Endothelial cell (in vitro differentiated cells): ENCODE measurements around the gene LRTM2. TPM values are rescaled to one million over a fixed set of nuclear protein-coding genes. Genes with fewer than 3 reads are reported as not detected.

Source experiments
- DNase-seq: peaks from one replicate; pipeline ENCODE4 v3.0.0; 2021; ENCODE audit warnings: low spot score
- H3K27ac Mint-ChIP-seq: one replicate; pipeline ENCODE4 v1.8.0; 2021; ENCODE audit warnings: mixed read lengths, inconsistent platforms; ENCODE audit not compliant: unreplicated experiment
- H3K27me3 Mint-ChIP-seq: one replicate; pipeline ENCODE4 v1.8.0; 2021; ENCODE audit warnings: mild to moderate bottlenecking, moderate library complexity, mixed read lengths, inconsistent platforms; ENCODE audit not compliant: unreplicated experiment
- H3K36me3 Mint-ChIP-seq: one replicate; pipeline ENCODE4 v1.8.0; 2021; ENCODE audit warnings: mild to moderate bottlenecking, low read depth, mixed read lengths, inconsistent platforms; ENCODE audit not compliant: unreplicated experiment
- H3K4me1 Mint-ChIP-seq: one replicate; pipeline ENCODE4 v1.8.0; 2021; ENCODE audit warnings: mild to moderate bottlenecking, mixed read lengths, inconsistent platforms; ENCODE audit not compliant: unreplicated experiment
- H3K4me3 Mint-ChIP-seq: one replicate; pipeline ENCODE4 v1.8.0; 2021; ENCODE audit warnings: mild to moderate bottlenecking, mixed read lengths, inconsistent platforms; ENCODE audit not compliant: unreplicated experiment
- H3K9me3 Mint-ChIP-seq: one replicate; pipeline ENCODE4 v1.8.0; 2021; ENCODE audit warnings: mixed read lengths, inconsistent platforms; ENCODE audit not compliant: unreplicated experiment
- total RNA-seq: library from RNA; stranded (reverse); fragmentation: NEBNext Ultra II Directional; extraction: Animal tissue kit (Norgen Biotek cat#: 25700); gene quantifications from one replicate; pipeline ENCODE4 v1.2.1, GENCODE V29; 2021; ENCODE audit not compliant: unreplicated experiment
- TF ChIP-seq, protein P1 (sequence below): fragments of 200-600 bp; sonication (generic); IDR thresholded peaks from one replicate; pipeline ENCODE4 v1.5.0; 2021; ENCODE audit warnings: antibody characterized with exemption; ENCODE audit not compliant: unreplicated experiment

LRTM2 gene
- total RNA-seq, 1 donor from 2014 or later: not detected

- H3K27me3 Mint-ChIP-seq: peaks cover 15% of the 10 kb centered on the region
- no peaks in the 10 kb centered on the region for H3K4me1 Mint-ChIP-seq
- no peak for DNase-seq
- H3K4me3 Mint-ChIP-seq: no peak overlapping the region
- peaks cover 3% of the 10 kb centered on the region for H3K36me3 Mint-ChIP-seq
- no peaks in the 10 kb centered on the region for H3K9me3 Mint-ChIP-seq
- TF ChIP-seq, protein P1, sequence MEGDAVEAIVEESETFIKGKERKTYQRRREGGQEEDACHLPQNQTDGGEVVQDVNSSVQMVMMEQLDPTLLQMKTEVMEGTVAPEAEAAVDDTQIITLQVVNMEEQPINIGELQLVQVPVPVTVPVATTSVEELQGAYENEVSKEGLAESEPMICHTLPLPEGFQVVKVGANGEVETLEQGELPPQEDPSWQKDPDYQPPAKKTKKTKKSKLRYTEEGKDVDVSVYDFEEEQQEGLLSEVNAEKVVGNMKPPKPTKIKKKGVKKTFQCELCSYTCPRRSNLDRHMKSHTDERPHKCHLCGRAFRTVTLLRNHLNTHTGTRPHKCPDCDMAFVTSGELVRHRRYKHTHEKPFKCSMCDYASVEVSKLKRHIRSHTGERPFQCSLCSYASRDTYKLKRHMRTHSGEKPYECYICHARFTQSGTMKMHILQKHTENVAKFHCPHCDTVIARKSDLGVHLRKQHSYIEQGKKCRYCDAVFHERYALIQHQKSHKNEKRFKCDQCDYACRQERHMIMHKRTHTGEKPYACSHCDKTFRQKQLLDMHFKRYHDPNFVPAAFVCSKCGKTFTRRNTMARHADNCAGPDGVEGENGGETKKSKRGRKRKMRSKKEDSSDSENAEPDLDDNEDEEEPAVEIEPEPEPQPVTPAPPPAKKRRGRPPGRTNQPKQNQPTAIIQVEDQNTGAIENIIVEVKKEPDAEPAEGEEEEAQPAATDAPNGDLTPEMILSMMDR: no peak
- H3K27ac Mint-ChIP-seq: no peak overlapping the region
Measured at GRCh38 chr12:1880876-1881275, 60.5 kb downstream of the LRTM2 start.

DNA sequence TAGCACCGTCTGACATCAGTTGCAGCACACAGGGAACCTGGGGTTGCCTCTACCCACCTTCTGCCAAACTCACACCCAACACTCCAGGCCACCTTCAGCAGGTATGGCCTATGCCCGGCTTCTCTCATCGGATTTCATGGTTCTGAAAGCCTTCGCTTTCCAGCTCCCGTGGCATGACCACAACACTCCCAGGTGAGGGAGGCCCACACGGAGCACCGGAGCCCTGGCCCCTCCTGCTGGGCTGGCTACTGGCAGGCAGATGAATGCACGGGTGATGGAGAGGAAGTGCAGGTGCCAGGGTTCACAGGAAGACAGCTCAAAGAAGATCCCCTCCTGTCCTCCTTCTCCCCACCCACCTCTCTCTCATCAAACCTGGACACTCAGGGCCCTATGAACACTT, 60.9 kb downstream of the LRTM2 start:
- Mint-ChIP-seq H3K4me1 (no peaks in the 10 kb centered on the region), H3K36me3 (peaks cover 3% of the 10 kb centered on the region), H3K27ac (no peak overlapping the region), H3K4me3 (no peak overlapping the region), H3K9me3 (no peaks in the 10 kb centered on the region), H3K27me3 (peaks cover 15% of the 10 kb centered on the region)
- DNase-seq: no peak
- TF ChIP-seq, protein P1: no peak

DNA sequence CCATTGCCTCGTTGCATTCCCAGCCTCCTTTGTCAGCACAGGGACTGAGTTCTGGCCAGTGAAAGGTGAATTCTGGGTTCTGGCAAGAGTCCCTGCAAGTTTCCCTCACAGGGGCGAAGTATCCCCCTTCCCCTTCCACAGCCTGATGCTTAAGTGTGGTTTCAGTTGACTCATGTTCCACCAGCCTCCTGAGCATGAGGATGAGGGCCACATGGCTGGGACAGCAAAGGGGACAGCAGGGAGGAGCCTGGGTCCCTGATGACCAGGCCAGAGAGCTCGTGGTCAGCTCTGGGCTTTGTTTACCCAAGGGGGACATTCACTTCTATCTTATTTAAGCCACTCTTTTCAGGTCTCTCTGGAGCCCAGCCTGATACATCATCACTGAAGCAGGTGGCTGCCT, 61.6 kb downstream of the LRTM2 start:
- Mint-ChIP-seq H3K4me1 (no peaks in the 10 kb centered on the region), H3K27ac (no peak overlapping the region), H3K36me3 (no peaks in the 10 kb centered on the region), H3K9me3 (no peaks in the 10 kb centered on the region), H3K27me3 (peaks cover 15% of the 10 kb centered on the region), H3K4me3 (no peak overlapping the region)
- TF ChIP-seq, protein P1: no peak
- DNase-seq: no peak

GRCh38 chr12:1882405-1882804, 62.0 kb downstream of the LRTM2 start:
- Mint-ChIP-seq H3K27me3 (peaks cover 15% of the 10 kb centered on the region), H3K9me3 (no peaks in the 10 kb centered on the region), H3K27ac (no peak overlapping the region), H3K4me1 (no peaks in the 10 kb centered on the region), H3K36me3 (no peaks in the 10 kb centered on the region), H3K4me3 (no peak overlapping the region)
- no peak for DNase-seq
- TF ChIP-seq, protein P1: no peak

GRCh38 chr12:1882850-1883470, 62.6 kb downstream of the LRTM2 start:
- H3K4me3 Mint-ChIP-seq: no peak overlapping the region
- no peak overlapping the region for H3K27ac Mint-ChIP-seq
- H3K4me1 Mint-ChIP-seq: no peaks in the 10 kb centered on the region
- DNase-seq: no peak
- H3K36me3 Mint-ChIP-seq: no peaks in the 10 kb centered on the region
- TF ChIP-seq, protein P1: no peak
- H3K27me3 Mint-ChIP-seq: peaks cover 12% of the 10 kb centered on the region
- H3K9me3 Mint-ChIP-seq: no peaks in the 10 kb centered on the region
